Nephron progenitor cell (in vitro differentiated cells): ENCODE measurements around the gene DHDDS.

Source experiments
- DNase-seq: peaks from one replicate; pipeline ENCODE4 v3.0.0; 2021
- H3K27ac Mint-ChIP-seq: 2 replicates; pipeline ENCODE4 v1.8.0; 2021; ENCODE audit warnings: mild to moderate bottlenecking, moderate library complexity, mixed read lengths
- H3K27me3 Mint-ChIP-seq: 2 replicates; pipeline ENCODE4 v1.8.0; 2021; ENCODE audit warnings: mild to moderate bottlenecking, low read depth, mixed read lengths; ENCODE audit not compliant: poor library complexity
- H3K36me3 Mint-ChIP-seq: 2 replicates; pipeline ENCODE4 v1.8.0; 2021; ENCODE audit warnings: low read depth, mixed read lengths
- H3K4me1 Mint-ChIP-seq: 2 replicates; pipeline ENCODE4 v1.8.0; 2021; ENCODE audit warnings: mixed read lengths
- H3K4me3 Mint-ChIP-seq: 2 replicates; pipeline ENCODE4 v1.8.0; 2021; ENCODE audit warnings: mild to moderate bottlenecking, moderate library complexity, mixed read lengths
- H3K9me3 Mint-ChIP-seq: 2 replicates; pipeline ENCODE4 v1.8.0; 2021; ENCODE audit warnings: mild to moderate bottlenecking, moderate library complexity, mixed read lengths
- TF ChIP-seq, protein P1 (sequence below): fragments of 200-600 bp; sonication (generic); IDR thresholded peaks from 2 replicates; pipeline ENCODE4 v1.5.0; 2021; ENCODE audit warnings: antibody characterized with exemption

DHDDS gene

DNA sequence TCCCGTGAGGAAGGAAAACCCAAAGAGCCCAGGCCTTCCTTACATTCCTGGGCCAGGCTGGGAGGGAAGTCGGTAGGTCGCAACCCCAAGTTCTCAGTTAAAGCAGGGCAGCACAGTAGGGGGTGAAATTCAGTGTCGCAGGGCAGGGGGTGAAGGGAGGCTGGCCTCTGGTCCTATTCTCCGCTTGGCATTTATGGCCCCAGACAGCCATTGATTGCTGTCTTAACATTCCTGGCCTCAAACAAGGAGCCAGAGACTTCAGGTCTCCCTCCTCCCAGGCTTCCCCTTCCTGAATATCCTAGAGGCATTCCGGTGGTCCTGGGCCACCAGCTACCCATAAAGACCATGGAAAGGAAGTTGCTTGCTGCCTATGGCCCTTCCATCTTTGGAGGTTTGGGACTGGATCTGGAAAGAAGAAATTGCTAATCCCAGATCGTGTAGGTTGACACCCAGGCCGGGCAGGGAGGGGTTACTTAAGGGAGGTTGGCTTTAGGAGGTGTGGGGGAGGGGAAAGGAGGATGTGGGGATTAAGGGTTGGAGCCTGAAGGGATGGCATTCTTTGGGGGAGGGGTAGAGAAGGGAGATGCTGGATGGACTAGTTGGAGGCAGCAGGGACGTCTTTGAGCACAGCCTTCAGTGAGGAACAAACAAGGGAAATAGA lies 19.8 kb upstream of the DHDDS start:
- TF ChIP-seq, protein P1, sequence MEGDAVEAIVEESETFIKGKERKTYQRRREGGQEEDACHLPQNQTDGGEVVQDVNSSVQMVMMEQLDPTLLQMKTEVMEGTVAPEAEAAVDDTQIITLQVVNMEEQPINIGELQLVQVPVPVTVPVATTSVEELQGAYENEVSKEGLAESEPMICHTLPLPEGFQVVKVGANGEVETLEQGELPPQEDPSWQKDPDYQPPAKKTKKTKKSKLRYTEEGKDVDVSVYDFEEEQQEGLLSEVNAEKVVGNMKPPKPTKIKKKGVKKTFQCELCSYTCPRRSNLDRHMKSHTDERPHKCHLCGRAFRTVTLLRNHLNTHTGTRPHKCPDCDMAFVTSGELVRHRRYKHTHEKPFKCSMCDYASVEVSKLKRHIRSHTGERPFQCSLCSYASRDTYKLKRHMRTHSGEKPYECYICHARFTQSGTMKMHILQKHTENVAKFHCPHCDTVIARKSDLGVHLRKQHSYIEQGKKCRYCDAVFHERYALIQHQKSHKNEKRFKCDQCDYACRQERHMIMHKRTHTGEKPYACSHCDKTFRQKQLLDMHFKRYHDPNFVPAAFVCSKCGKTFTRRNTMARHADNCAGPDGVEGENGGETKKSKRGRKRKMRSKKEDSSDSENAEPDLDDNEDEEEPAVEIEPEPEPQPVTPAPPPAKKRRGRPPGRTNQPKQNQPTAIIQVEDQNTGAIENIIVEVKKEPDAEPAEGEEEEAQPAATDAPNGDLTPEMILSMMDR = no peak
- Mint-ChIP-seq H3K36me3 (peaks cover 36% of the 10 kb centered on the region), H3K27me3 (no peaks in the 10 kb centered on the region), H3K27ac (peak overlapping the region; percentile 97), H3K9me3 (no peaks in the 10 kb centered on the region), H3K4me1 (peaks cover 69% of the 10 kb centered on the region), H3K4me3 (peak overlapping the region; percentile 98)
- DNase-seq = peak; percentile 39

DNA sequence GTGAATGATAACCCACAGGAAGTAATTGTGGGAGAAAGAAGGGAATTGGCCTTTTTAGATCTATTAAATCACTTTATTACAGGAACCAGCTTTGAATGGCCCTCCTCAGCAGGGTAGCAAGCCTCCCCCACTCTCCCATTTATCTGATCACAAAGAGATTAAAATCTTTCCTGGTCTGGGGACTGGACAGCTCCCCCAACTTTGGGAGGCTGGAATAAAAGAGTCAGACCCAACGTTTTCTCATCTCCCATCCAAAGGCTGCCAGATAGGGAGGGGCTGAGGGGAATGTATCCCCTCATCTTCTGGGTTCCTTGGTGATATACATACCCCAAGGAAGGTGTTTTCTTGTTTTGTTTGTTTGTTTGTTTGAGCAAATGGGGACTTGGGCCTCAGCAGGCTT lies 19.1 kb upstream of the DHDDS start:
- Mint-ChIP-seq H3K4me1 (peaks cover 77% of the 10 kb centered on the region), H3K36me3 (peaks cover 39% of the 10 kb centered on the region), H3K9me3 (no peaks in the 10 kb centered on the region), H3K4me3 (peak overlapping the region; percentile 98), H3K27ac (no peak overlapping the region), H3K27me3 (no peaks in the 10 kb centered on the region)
- DNase-seq = no peak
- TF ChIP-seq, protein P1 = no peak

GRCh38 chr1:26417111-26417759 lies 14.9 kb upstream of the DHDDS start:
- Mint-ChIP-seq H3K4me3 (peak overlapping the region; percentile 67), H3K36me3 (peaks cover 49% of the 10 kb centered on the region), H3K27ac (no peak overlapping the region), H3K27me3 (no peaks in the 10 kb centered on the region), H3K9me3 (no peaks in the 10 kb centered on the region), H3K4me1 (peaks cover 86% of the 10 kb centered on the region)
- peak; percentile 90 for DNase-seq
- TF ChIP-seq, protein P1 = peak; percentile 84

- TF ChIP-seq, protein P1 = no peak
- Mint-ChIP-seq H3K4me1 (peaks cover 75% of the 10 kb centered on the region), H3K36me3 (peaks cover 37% of the 10 kb centered on the region), H3K27ac (peak overlapping the region; percentile 72), H3K27me3 (no peaks in the 10 kb centered on the region), H3K9me3 (no peaks in the 10 kb centered on the region), H3K4me3 (peak overlapping the region; percentile 64)
- DNase-seq = peak; percentile 42
These were observed 13.2 kb upstream of the DHDDS start for GRCh38 chr1:26418865-26419349.

- H3K4me1 Mint-ChIP-seq = peaks cover 69% of the 10 kb centered on the region
- H3K27ac Mint-ChIP-seq = no peak overlapping the region
- peak overlapping the region; percentile 4 for H3K4me3 Mint-ChIP-seq
- H3K9me3 Mint-ChIP-seq = no peaks in the 10 kb centered on the region
- H3K36me3 Mint-ChIP-seq = peaks cover 31% of the 10 kb centered on the region
- DNase-seq = no peak
- TF ChIP-seq, protein P1 = no peak
- no peaks in the 10 kb centered on the region for H3K27me3 Mint-ChIP-seq
These were observed 12.6 kb upstream of the DHDDS start for GRCh38 chr1:26419494-26419893.
